Trophoblast cell (in vitro differentiated cells and primary cell): Measurements from ENCODE around the gene HDAC2. TPM values are rescaled to one million over a fixed set of nuclear protein-coding genes. Genes with fewer than 3 reads are reported as not detected.
"Not testable (repeated sequence)": the region's sequence is repeated elsewhere in the genome, so short reads cannot be mapped to it uniquely, and the experiment has no call there.

Experiments
- DNase-seq, 2 donors: peaks; one replicate each; pipeline ENCODE4 v3.0.0-alpha.2; 2016
- H2AFZ ChIP-seq: 2 replicates; pipeline ENCODE4 v1.6.1; 2013; ENCODE audit warnings: low read length, moderate library complexity, mild to moderate bottlenecking; ENCODE audit not compliant: insufficient read depth, poor library complexity
- H2AK5ac ChIP-seq: 2 replicates; pipeline ENCODE4 v1.6.1; 2013; ENCODE audit warnings: mild to moderate bottlenecking, low read length
- H2BK120ac ChIP-seq: 2 replicates; pipeline ENCODE4 v1.6.1; 2013; ENCODE audit warnings: low read length, mild to moderate bottlenecking, moderate library complexity; ENCODE audit not compliant: insufficient read depth, poor library complexity
- H2BK12ac ChIP-seq: 2 replicates; pipeline ENCODE4 v1.6.1; 2013; ENCODE audit warnings: mild to moderate bottlenecking, low read length, moderate library complexity
- H2BK5ac ChIP-seq: 2 replicates; pipeline ENCODE4 v1.6.1; 2013; ENCODE audit warnings: low read length, low read depth, moderate library complexity, mild to moderate bottlenecking; ENCODE audit not compliant: poor library complexity
- H3K14ac ChIP-seq: 2 replicates; pipeline ENCODE4 v1.6.1; 2013; ENCODE audit warnings: mild to moderate bottlenecking, low read length
- H3K18ac ChIP-seq: 2 replicates; pipeline ENCODE4 v1.6.1; 2013; ENCODE audit warnings: mild to moderate bottlenecking, low read length
- H3K23ac ChIP-seq: 2 replicates; pipeline ENCODE4 v1.6.1; 2013; ENCODE audit warnings: low read length
- H3K27ac ChIP-seq: 2 replicates; pipeline ENCODE4 v1.5.1; 2013; ENCODE audit warnings: low read depth, mild to moderate bottlenecking, inconsistent platforms, low read length, moderate library complexity
- H3K27me3 ChIP-seq: 2 replicates; pipeline ENCODE4 v1.6.1; 2013; ENCODE audit warnings: inconsistent platforms, mild to moderate bottlenecking, low read length, moderate library complexity; ENCODE audit not compliant: insufficient read depth
- H3K36me3 ChIP-seq, 2 experiments: 1 replicate in 1 of 2; 2 replicates in 1 of 2; pipeline ENCODE4 v1.6.1; 2013; ENCODE audit warnings: low read length in 2 of 2, mild to moderate bottlenecking in 2 of 2, moderate library complexity in 1 of 2; ENCODE audit not compliant: insufficient read depth in 2 of 2, control insufficient read depth in 1 of 2
- H3K4ac ChIP-seq: 2 replicates; pipeline ENCODE4 v1.6.1; 2013; ENCODE audit warnings: low read depth, mild to moderate bottlenecking, low read length, moderate library complexity
- H3K4me1 ChIP-seq, 2 experiments: 1 replicate in 1 of 2; 2 replicates in 1 of 2; pipeline ENCODE4 v1.6.1; 2013; ENCODE audit warnings: low read length in 2 of 2, mild to moderate bottlenecking in 2 of 2, moderate library complexity in 1 of 2; ENCODE audit not compliant: insufficient read depth in 2 of 2, control insufficient read depth in 1 of 2
- H3K4me2 ChIP-seq: 2 replicates; pipeline ENCODE4 v1.6.1; 2013; ENCODE audit warnings: inconsistent platforms, mild to moderate bottlenecking, low read length, moderate library complexity
- H3K4me3 ChIP-seq: 2 replicates; pipeline ENCODE4 v1.5.1; 2013; ENCODE audit warnings: mild to moderate bottlenecking, low read depth, low read length, inconsistent platforms
- H3K79me1 ChIP-seq: one replicate; pipeline ENCODE4 v1.6.1; 2013; ENCODE audit warnings: low read length
- H3K79me2 ChIP-seq: 2 replicates; pipeline ENCODE4 v1.6.1; 2013; ENCODE audit warnings: low read length, mild to moderate bottlenecking; ENCODE audit not compliant: control insufficient read depth, insufficient read depth, poor library complexity
- H3K9ac ChIP-seq: 2 replicates; pipeline ENCODE4 v1.6.1; 2013; ENCODE audit warnings: mild to moderate bottlenecking, low read length
- H3K9me3 ChIP-seq: 2 replicates; pipeline ENCODE4 v1.6.1; 2013; ENCODE audit warnings: low read depth, mild to moderate bottlenecking, control low read depth, inconsistent platforms, low read length; ENCODE audit not compliant: insufficient read depth
- H4K12ac ChIP-seq: 2 replicates; pipeline ENCODE4 v1.6.1; 2013; ENCODE audit warnings: low read depth, mild to moderate bottlenecking, low read length, moderate library complexity
- H4K8ac ChIP-seq: 2 replicates; pipeline ENCODE4 v1.6.1; 2013; ENCODE audit warnings: low read depth, mild to moderate bottlenecking, low read length, moderate library complexity
- H4K91ac ChIP-seq: one replicate; pipeline ENCODE4 v1.6.1; 2013; ENCODE audit warnings: low read depth, mild to moderate bottlenecking, low read length, moderate library complexity
- WGBS: extraction: QIAGEN DNeasy Blood & Tissue Kit; methylation state at CpG from one replicate; pipeline ENCODE4 v1.1.7; 2013; ENCODE audit warnings: missing lambda C conversion rate; ENCODE audit not compliant: insufficient read length, insufficient coverage; ENCODE audit errors: extremely low coverage; 5-methylcytosine and 5-hydroxymethylcytosine counted together
- polyA plus RNA-seq: library from polyadenylated mRNA; stranded (reverse); fragments of 200-250 nt; gene quantifications from 2 replicates; pipeline ENCODE4 v1.2.3, GENCODE V29; 2013

The HDAC2 gene
- 145 TPM in 2 replicates for polyA plus RNA-seq

GRCh38 chr6:113970805-113971676, at the start of gene HDAC2:
HDAC2 (minus strand) TSS chr6:113971148; CDS start chr6:113970908, 240 bp downstream.
- H3K4ac ChIP-seq: peak within 1 kb of the TSS; percentile 92
- peak within 1 kb of the TSS; percentile 0 for H2AK5ac ChIP-seq
- peak within 1 kb of the TSS; percentile 74 for H4K12ac ChIP-seq
- DNase-seq: peak; percentile 51 to 84
- peak within 1 kb of the TSS; percentile 98 for H3K4me3 ChIP-seq
- peak within 1 kb of the TSS; percentile 93 for H3K18ac ChIP-seq
- no peaks in the 10 kb centered on the region for H3K36me3 ChIP-seq
- no peaks in the 10 kb centered on the region for H3K27me3 ChIP-seq
- peak within 1 kb of the TSS; percentile 69 for H3K4me2 ChIP-seq
- H3K79me1 ChIP-seq: peaks cover 15% of the 10 kb centered on the region
- peaks cover 27% of the 10 kb centered on the region for H3K79me2 ChIP-seq
- H4K8ac ChIP-seq: peak within 1 kb of the TSS; percentile 87
- H2BK120ac ChIP-seq: peak within 1 kb of the TSS; percentile 80
- peaks cover 0 to 3% of the 10 kb centered on the region in 2 experiments for H3K4me1 ChIP-seq
- peak within 1 kb of the TSS; percentile 71 for H2BK5ac ChIP-seq
- H4K91ac ChIP-seq: peak within 1 kb of the TSS; percentile 81
- H2BK12ac ChIP-seq: peak within 1 kb of the TSS; percentile 61
- no peaks in the 10 kb centered on the region for H3K9me3 ChIP-seq
- peak within 1 kb of the TSS; percentile 90 for H2AFZ ChIP-seq
- H3K23ac ChIP-seq: peak within 1 kb of the TSS; percentile 17
- peak within 1 kb of the TSS; percentile 68 for H3K27ac ChIP-seq
- peak within 1 kb of the TSS; percentile 99 for H3K9ac ChIP-seq
- no CpG with 5 or more reads among the region's 82 CpGs for WGBS
- H3K14ac ChIP-seq: peak within 1 kb of the TSS; percentile 81

DNA sequence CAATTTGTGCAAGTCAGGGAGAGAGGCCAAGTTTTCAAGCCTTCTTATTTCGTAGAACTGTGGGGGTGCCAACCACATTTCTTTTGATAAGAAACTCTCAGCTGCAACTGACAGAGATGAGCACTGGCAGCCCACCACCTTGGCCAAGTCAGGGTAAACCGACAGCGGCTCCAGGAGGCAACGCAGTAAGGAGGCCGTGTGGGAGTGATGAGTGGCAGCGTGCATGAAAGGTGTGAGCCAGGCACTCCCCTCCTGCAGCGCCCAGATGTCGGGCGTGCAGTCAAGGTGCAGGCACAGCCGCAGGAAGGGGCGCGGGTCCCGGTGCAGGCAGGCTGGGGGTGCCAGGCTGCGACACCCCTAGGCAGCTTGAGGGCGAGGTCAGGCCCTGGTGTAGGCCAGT, 49.2 kb upstream of the HDAC2 start:
- no peak overlapping the region for H3K14ac ChIP-seq
- H3K79me2 ChIP-seq: no peaks in the 10 kb centered on the region
- no peaks in the 10 kb centered on the region for H3K9me3 ChIP-seq
- H3K79me1 ChIP-seq: no peaks in the 10 kb centered on the region
- H3K9ac ChIP-seq: no peak overlapping the region
- H2AK5ac ChIP-seq: peak overlapping the region; percentile 21
- no peak overlapping the region for H3K4me2 ChIP-seq
- no peak overlapping the region for H2BK5ac ChIP-seq
- no peak overlapping the region for H2BK12ac ChIP-seq
- DNase-seq: no peak
- H3K18ac ChIP-seq: no peak overlapping the region
- H3K4ac ChIP-seq: no peak overlapping the region
- no peaks in the 10 kb centered on the region for H3K27me3 ChIP-seq
- peaks cover 2 to 7% of the 10 kb centered on the region in 2 experiments for H3K4me1 ChIP-seq
- no peak overlapping the region for H4K8ac ChIP-seq
- H3K23ac ChIP-seq: no peak overlapping the region
- no peak overlapping the region for H3K4me3 ChIP-seq
- H2BK120ac ChIP-seq: no peak overlapping the region
- H3K36me3 ChIP-seq: no peaks in the 10 kb centered on the region
- no peak overlapping the region for H4K91ac ChIP-seq
- no CpG with 5 or more reads among the region's 15 CpGs for WGBS
- H2AFZ ChIP-seq: no peak overlapping the region
- no peak overlapping the region for H3K27ac ChIP-seq
- H4K12ac ChIP-seq: no peak overlapping the region

DNA sequence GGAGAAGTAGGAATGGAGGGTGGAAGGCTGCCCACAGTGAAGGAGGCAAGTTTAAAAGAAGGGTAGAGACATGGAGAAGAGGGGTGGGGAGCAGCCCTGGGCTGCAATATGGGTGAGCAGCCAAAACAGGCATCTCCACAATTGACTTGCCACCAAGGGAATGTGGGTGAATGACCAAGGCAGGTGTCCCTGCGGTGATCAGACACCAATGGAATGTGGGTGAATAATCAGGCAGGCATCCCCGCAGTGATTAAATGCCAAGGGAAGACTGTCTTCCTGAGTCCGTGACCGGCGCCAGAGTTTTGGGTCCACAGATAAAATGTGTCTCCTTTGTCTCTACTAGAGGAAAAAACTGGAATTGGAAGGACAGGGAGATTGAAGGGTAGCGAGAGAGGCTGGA, 46.2 kb upstream of the HDAC2 start:
- not testable (repeated sequence) for H3K4me2 ChIP-seq, H4K12ac ChIP-seq, H3K4me3 ChIP-seq, H2AFZ ChIP-seq, H3K79me1 ChIP-seq, H3K9ac ChIP-seq, H3K4me1 ChIP-seq, H2AK5ac ChIP-seq, DNase-seq, H4K91ac ChIP-seq, H3K14ac ChIP-seq, H3K27me3 ChIP-seq, H3K18ac ChIP-seq, H2BK12ac ChIP-seq, H3K36me3 ChIP-seq, H3K27ac ChIP-seq, H3K23ac ChIP-seq, H2BK5ac ChIP-seq, H2BK120ac ChIP-seq, H4K8ac ChIP-seq, H3K79me2 ChIP-seq, H3K4ac ChIP-seq, H3K9me3 ChIP-seq
- WGBS: no CpG with 5 or more reads among the region's 6 CpGs

DNA sequence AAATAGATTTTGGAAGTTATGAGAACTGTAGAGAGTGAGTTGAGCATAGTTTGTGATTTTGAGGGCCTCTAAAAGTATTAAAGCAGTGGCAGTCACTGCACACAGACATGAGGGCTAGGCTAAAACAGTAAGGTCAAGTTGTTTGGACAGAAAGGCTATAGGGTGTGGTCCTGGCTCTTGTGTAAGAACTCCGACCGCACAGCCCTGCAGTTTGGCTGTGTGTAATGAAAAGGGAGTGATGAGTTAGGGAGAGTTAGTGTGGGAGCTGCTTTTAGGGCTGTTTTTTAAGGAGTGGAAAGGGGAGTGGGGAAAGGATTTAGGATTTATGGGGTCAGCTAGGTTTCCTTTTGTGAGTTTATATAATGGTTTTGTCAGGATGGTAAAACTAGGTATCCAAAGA, 43.2 kb upstream of the HDAC2 start:
- not testable (repeated sequence) for H3K14ac ChIP-seq, H3K9ac ChIP-seq, H4K8ac ChIP-seq, H2AK5ac ChIP-seq, H2BK12ac ChIP-seq, H3K23ac ChIP-seq, H4K91ac ChIP-seq, H3K4me2 ChIP-seq, H3K4ac ChIP-seq, H3K9me3 ChIP-seq, H2AFZ ChIP-seq, H3K18ac ChIP-seq, H3K27me3 ChIP-seq, H2BK120ac ChIP-seq, H4K12ac ChIP-seq, H3K4me3 ChIP-seq, H3K36me3 ChIP-seq, H3K27ac ChIP-seq, H2BK5ac ChIP-seq, H3K79me2 ChIP-seq, DNase-seq
- peaks cover 13 to 22% of the 10 kb centered on the region in 2 experiments for H3K4me1 ChIP-seq
- peaks cover 16% of the 10 kb centered on the region for H3K79me1 ChIP-seq
- no CpG with 5 or more reads among the region's 2 CpGs for WGBS
